Pancreas (tissue), 10 donors: ENCODE measurements around the gene SLC41A3. TPM values are rescaled to one million over a fixed set of nuclear protein-coding genes. Genes with fewer than 3 reads are reported as not detected.
"Not testable (repeated sequence)": the region's sequence is repeated elsewhere in the genome, so short reads cannot be mapped to it uniquely, and the experiment has no call there.

Source experiments
- ATAC-seq, 4 donors: fragments of 200-7000 bp; cut with Tn5 transposase; one replicate each; pipeline versions ENCODE4 v1.8.0 to v1.9.1; 2020; ENCODE audit warnings: mild to moderate bottlenecking in 4 of 4, moderate library complexity in 4 of 4
- DNase-seq, 6 donors: peaks; one replicate each; pipeline ENCODE4 v3.0.0-alpha.2; 2020
- FAIRE-seq: peaks from 2 replicates; lab custom pipeline; 2012; peaks lifted over from hg19 to GRCh38; lab: Jason Lieb, UNC
- H3K27ac ChIP-seq, 4 donors: fragments of 200-600 bp; sonication (generic); 1 replicate in 3 of 4; 2 replicates in 1 of 4; pipeline versions ENCODE4 v1.5.0 to v1.8.0; 2020
- H3K27me3 ChIP-seq, 4 donors: fragments of 200-600 bp; one replicate each; pipeline ENCODE4 v1.8.0; 2021
- H3K36me3 ChIP-seq, 3 donors: fragments of 200-600 bp; sonication (generic) in 1 of 3; one replicate each; pipeline versions ENCODE4 v1.5.0 to v1.8.0; 2020 to 2021
- H3K4me1 ChIP-seq, 3 donors: fragments of 200-600 bp; one replicate each; pipeline ENCODE4 v1.8.0; 2021
- H3K4me3 ChIP-seq, 4 donors: fragments of 200-600 bp; sonication (generic) in 2 of 4; one replicate each; pipeline versions ENCODE4 v1.5.0 to v1.8.0; 2020 to 2021
- H3K9me3 ChIP-seq, 4 donors: fragments of 200-600 bp; one replicate each; pipeline ENCODE4 v1.8.0; 2021
- WGBS, 2 donors: extraction: QIAGEN DNeasy Blood & Tissue Kit; methylation state at CpG; one replicate each; pipeline ENCODE4 v1.1.7; 2013; 5-methylcytosine and 5-hydroxymethylcytosine counted together
- intact Hi-C, 3 donors: fragments of 100-400 bp; cut with DNase I; formaldehyde crosslinking; loops; one replicate each; pipeline versions ENCODE4 v1.11.1 to v1.14.2; 2022
- polyA plus RNA-seq, 2 donors: library from polyadenylated mRNA; stranded (reverse); fragments of 200-250 nt; gene quantifications; one replicate each; pipeline ENCODE4 v1.2.3, GENCODE V29; 2013
- total RNA-seq, 6 donors: library from RNA; stranded (reverse); fragmentation: NEBNext Ultra II Directional in 4 of 6; extraction: Animal tissue kit (Norgen Biotek cat#: 25700) in 4 of 6; gene quantifications; one replicate each; pipeline versions ENCODE4 v1.2.1 to v1.2.4, GENCODE V29; 2021 to 2023
- TF ChIP-seq, protein P1 (sequence below), 4 donors: fragments of 200-600 bp; sonication (generic) in 3 of 4; IDR thresholded peaks; one replicate each; pipeline versions ENCODE4 v1.5.0 to v1.8.0; 2021; ENCODE audit warnings: antibody characterized with exemption in 4 of 4
- donor health status: healthy with polysubstance abuse.
- donor health status: DM: no; HTN: no; CAD: no; lungs with moderate emphysema.
- donor health status: DM: no; HTN: no; CAD: no.
- donor health status: control.
- donor health status: control.
- donor health status: Bipolar disorder and iron deficiency.
- donor health status: DM: yes; HTN: yes; CAD: no.
- donor health status: DM: no; HTN: no; CAD: no.
- donor health status: DM: no; HTN: no; CAD: no.
- donor health status: DM: yes; HTN: yes; CAD: no.

SLC41A3 gene
- total and polyA plus RNA-seq, 8 donors: 19.4 to 38.1 (median 31.1) TPM

DNA sequence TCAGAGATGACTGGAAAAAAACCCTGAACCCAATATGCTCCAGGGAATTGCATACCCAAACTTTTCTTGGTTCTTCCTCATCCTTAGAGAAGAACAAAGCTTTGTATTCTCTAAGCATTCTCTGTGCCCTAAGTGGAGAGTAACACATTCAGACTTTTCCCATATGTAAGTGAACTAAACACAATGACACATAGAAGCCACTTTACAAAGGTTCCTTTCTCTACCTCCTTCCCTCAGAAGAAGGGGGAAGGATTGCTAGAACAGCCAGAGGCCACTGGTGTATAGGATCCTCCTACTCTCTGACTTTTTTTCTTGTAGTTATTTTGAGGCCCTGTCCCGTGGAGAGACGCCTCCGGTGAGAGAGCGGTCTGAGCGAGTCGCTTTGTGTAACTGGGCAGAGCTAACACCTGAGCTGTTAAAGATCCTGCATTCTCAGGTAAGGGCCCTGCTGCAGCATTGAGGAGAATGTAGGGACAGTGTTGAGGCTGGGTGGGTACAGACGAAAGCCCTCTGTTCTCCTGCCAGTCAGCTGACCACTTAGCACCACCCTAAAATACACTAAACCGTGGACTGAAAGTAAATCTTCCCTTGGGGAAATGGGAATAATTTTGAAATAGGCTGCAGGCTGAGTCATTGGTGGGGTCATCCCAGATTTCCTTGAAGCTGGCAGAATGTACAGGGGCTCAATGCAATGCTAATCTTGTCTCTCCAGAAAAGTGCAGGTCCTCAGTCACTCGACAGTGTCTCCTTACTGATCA, 108.5 kb downstream of the SLC41A3 start:
- H3K9me3 ChIP-seq, intact Hi-C loops, ATAC-seq, H3K27me3 ChIP-seq, H3K27ac ChIP-seq, H3K36me3 ChIP-seq, H3K4me3 ChIP-seq, FAIRE-seq, H3K4me1 ChIP-seq, DNase-seq: not testable (repeated sequence)
- WGBS, 2 donors: 73 to 80% methylated on average over 6 to 9 of the region's 9 CpGs

DNA sequence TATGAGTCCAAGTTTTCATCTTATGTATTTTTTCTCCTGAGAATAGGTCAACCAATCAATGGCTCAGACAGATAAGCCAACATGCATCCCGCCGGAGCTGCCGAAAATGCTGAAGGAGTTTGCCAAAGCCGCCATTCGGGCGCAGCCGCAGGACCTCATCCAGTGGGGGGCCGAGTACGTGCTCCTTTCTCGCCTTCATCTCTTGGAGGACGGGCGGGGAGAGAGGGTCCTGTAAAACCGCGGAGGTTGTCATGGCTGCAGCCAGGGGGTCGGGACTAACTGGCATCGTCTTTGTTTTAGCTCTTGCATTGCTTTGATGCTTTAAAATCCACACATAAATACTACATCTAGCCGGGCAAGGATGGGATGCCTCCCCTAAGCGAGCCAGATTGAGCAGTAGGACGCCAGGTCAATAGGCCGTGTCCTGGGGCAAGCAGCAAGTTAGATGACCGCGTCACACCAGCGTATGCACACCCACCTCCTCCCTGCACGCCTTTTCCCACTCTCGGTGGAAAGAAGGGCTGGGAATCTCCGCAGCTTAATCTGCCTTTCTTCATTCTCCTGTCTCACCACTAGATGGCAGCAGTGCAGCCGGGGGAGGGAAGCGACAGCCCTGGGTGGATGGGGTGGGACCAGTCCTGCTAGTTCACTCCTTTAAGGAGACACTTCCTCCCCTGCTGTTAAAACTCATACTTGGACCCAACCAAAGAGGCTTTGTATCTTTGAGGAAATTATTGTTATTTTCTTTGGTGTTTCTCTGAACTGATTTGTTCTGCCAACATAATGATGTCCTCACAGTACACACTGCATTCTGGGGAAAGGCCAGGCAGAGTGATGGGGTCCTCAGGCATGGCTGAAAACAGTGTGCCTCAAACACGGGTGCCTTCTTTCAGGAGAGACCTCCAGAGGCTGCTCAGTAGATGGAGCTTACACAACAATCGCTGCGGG, 111.7 kb downstream of the SLC41A3 start:
- H3K27ac ChIP-seq, H3K27me3 ChIP-seq, FAIRE-seq, H3K9me3 ChIP-seq, H3K4me1 ChIP-seq, intact Hi-C loops, H3K36me3 ChIP-seq: not testable (repeated sequence)
- DNase-seq: peak in 5 of 6 donors; percentile 27 to 53 (median 45)
- TF ChIP-seq, protein P1, sequence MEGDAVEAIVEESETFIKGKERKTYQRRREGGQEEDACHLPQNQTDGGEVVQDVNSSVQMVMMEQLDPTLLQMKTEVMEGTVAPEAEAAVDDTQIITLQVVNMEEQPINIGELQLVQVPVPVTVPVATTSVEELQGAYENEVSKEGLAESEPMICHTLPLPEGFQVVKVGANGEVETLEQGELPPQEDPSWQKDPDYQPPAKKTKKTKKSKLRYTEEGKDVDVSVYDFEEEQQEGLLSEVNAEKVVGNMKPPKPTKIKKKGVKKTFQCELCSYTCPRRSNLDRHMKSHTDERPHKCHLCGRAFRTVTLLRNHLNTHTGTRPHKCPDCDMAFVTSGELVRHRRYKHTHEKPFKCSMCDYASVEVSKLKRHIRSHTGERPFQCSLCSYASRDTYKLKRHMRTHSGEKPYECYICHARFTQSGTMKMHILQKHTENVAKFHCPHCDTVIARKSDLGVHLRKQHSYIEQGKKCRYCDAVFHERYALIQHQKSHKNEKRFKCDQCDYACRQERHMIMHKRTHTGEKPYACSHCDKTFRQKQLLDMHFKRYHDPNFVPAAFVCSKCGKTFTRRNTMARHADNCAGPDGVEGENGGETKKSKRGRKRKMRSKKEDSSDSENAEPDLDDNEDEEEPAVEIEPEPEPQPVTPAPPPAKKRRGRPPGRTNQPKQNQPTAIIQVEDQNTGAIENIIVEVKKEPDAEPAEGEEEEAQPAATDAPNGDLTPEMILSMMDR (IDR thresholded peaks at IDR 0.05): peak; percentile 71 to 81 (median 74)
- peak; percentile 57 to 87 (median 84) for ATAC-seq
- 2 to 5% methylated on average over 29 of the region's 31 CpGs for WGBS, 2 donors
- peak overlapping the region in 1 of 4 donors; percentile 22 for H3K4me3 ChIP-seq

DNA sequence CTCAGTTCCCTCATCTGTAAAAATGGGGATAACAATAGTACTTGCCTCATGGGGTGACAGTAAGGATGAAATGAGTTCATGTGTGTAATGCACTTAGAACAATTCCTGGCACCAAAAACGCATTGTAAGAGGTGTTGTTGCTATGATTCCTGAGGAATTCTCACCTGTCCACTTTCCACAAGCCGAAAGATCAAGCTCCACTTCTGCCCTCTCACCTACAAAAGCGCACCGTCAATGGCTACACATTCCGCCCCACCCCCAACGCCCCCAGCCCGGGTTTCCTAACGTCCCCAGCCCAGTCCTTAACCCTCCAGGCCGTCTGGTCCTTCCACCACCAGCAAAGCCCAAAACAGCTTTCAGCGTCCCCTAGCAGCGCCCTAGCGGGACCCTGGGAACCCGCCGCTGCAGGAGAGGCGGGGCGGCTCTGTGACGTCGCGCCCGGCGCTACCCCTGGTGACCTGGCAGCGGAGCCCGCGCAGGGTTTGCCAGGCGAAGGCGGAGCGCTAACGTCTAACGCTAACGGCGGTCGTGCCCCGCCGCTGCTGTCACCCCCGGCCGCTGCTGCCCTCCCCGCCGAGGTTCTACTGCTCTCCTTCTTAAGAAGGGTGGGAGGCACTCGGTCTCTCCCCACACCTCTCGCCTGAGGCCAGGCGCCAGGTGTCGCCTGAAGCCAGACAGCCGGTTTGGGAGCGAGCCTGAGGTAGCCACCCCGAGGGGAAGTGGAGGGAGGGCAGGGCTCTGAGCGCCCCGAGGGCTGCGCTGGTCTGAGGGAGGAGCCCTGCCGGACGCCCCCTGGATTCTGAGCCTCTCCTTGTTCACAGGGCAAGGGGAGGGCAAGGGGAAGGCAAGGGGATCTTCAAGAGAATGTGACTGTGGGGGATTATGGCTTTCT, 115.0 kb downstream of the SLC41A3 start, which contains the start of gene ROPN1B:
Gene ROPN1B (plus strand): TSS at position 478 of the 892 bp plus-strand sequence. CDS start 2,877 bp downstream, outside the sequence.
- intact Hi-C loops, H3K9me3 ChIP-seq, DNase-seq, H3K27ac ChIP-seq, H3K36me3 ChIP-seq, H3K4me1 ChIP-seq, FAIRE-seq, H3K27me3 ChIP-seq, H3K4me3 ChIP-seq: not testable (repeated sequence)
- ATAC-seq: peak; percentile 92 to 93 (median 92)
- 2 to 3% methylated on average over 2 to 5 of the region's 50 CpGs for WGBS, 2 donors

DNA sequence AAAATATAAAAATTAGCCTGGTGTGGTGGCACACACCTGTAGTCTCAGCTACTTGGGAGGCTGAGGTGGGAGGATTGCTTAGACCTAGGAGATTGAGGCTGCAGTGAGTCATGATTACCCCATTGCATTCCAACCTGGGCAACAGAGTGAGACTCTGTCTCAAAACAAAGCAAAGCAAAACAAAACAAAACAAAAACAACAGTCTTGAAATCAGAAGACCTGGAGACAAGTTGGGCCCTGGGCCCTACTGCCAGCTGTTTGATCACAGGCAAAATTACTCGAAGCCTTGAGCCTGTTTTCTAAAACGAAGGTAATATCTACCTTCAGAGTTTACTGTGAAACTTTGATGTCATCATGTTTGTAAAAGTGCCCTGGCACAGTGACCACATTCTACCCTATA, 115.8 kb downstream of the SLC41A3 start:
- 62 to 71% methylated on average over 2 of the region's 2 CpGs for WGBS, 2 donors
- H3K36me3 ChIP-seq, H3K27me3 ChIP-seq, ATAC-seq, intact Hi-C loops, H3K9me3 ChIP-seq, H3K27ac ChIP-seq, H3K4me3 ChIP-seq, FAIRE-seq, DNase-seq, H3K4me1 ChIP-seq: not testable (repeated sequence)

DNA sequence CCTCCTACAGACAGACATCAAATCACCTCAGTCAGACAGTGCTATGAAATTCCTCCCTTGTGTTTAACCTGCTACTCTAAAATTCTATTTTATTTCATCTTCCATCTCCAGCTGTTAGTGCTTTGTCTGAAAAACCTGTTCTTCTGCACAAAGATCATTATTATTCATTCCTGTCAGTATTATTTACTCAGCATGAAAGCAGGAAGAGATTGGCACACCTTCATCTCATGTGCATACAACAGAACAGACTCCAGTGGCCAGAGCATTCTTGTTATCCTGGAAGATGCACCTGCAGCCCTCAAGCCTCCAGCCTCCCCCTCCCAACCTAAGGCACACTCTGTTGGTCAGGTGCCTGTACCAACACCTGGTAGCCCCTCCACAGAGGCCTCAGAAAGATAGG, 116.8 kb downstream of the SLC41A3 start:
- DNase-seq (no peak), FAIRE-seq (no peak)
- no peaks in the 10 kb centered on the region for H3K36me3 ChIP-seq

More for the DNA sequence above, 116.8 kb downstream of the SLC41A3 start:
- no peak overlapping the region for H3K4me3 ChIP-seq
- no peak overlapping the region for H3K27ac ChIP-seq
- H3K27me3 ChIP-seq: peaks cover 0 to 3% (median 0%) of the 10 kb centered on the region in 4 donors
- H3K4me1 ChIP-seq: peaks cover 0 to 3% (median 0%) of the 10 kb centered on the region in 3 donors
- intact Hi-C loops: no loop called here
- no peak for ATAC-seq
- TF ChIP-seq, protein P1 (IDR thresholded peaks at IDR 0.05): no peak
- no peaks in the 10 kb centered on the region for H3K9me3 ChIP-seq
